HCT116 (cell line): Measurements from ENCODE around the gene ATG101. TPM values are rescaled to one million over a fixed set of nuclear protein-coding genes. Genes with fewer than 3 reads are reported as not detected.

ENCODE experiments used
- ATAC-seq: fragments of 200-7000 bp; cut with Tn5 transposase; 2 replicates; pipeline ENCODE4 v1.9.1; 2020; ENCODE audit warnings: mild to moderate bottlenecking, moderate library complexity
- BruUV-seq: library from RNA; stranded (reverse); fragments of 400-500 nt; replicated peaks from 2 replicates; lab custom pipeline; 2021; lab: Mats Ljungman, UMichigan
- CTCF ChIA-PET: fragments of 300-600 bp; sonication (Branson Sonifier 250); formaldehyde crosslinking; loops from one replicate; lab custom pipeline; 2021; ENCODE audit warnings: antibody characterized with exemption; lab: Charles Lee
- POLR2A ChIA-PET: fragments of 300-600, 350-600 bp; sonication (Branson Sonifier 250); formaldehyde crosslinking; loops from one replicate; lab custom pipeline; 2021; ENCODE audit warnings: antibody characterized with exemption; lab: Charles Lee
- RAD21 ChIA-PET, 2 experiments: fragments of 300-600 bp; sonication (Branson Sonifier 250); formaldehyde crosslinking; loops; one replicate each; lab custom pipeline; 2023; ENCODE audit warnings: low total read pairs in 2 of 2; ENCODE audit not compliant: uncharacterized antibody in 2 of 2, unreplicated experiment in 2 of 2, low non-redundant PET in 1 of 2; lab: Charles Lee
- DNase-seq: peaks from one replicate; pipeline ENCODE4 v3.0.0-alpha.2; 2010; ENCODE audit warnings: low read depth, low spot score
- H2AFZ ChIP-seq: fragments of 200-600 bp; shearing (Covaris generic), sonication (generic); 2 replicates; pipeline ENCODE4 v1.6.1; 2017; ENCODE audit warnings: low read depth, mixed run types, mixed read lengths, antibody characterized with exemption, low read length; ENCODE audit not compliant: poor library complexity, severe bottlenecking
- H3K27ac ChIP-seq: 2 replicates; pipeline ENCODE4 v1.5.1; 2012; ENCODE audit warnings: low read depth, low read length
- H3K27me3 ChIP-seq: fragments of 200-600 bp; sonication (generic); 2 replicates; pipeline ENCODE4 v1.6.1; 2016; ENCODE audit warnings: mixed run types, low read length, mixed read lengths; ENCODE audit not compliant: insufficient read depth
- H3K36me3 ChIP-seq, 2 experiments: fragments of 200-500 bp in 1 of 2; fragments of 200-600 bp in 1 of 2; sonication (Bioruptor generic) in 1 of 2; sonication (generic) in 1 of 2; 2 replicates each; pipeline versions ENCODE4 v1.5.1 to v1.6.1; 2014 to 2016; ENCODE audit warnings: low read length in 2 of 2, inconsistent platforms in 1 of 2, mixed read lengths in 1 of 2, mixed run types in 1 of 2; ENCODE audit not compliant: insufficient read depth in 2 of 2, control insufficient read depth in 1 of 2
- H3K4me1 ChIP-seq, 2 experiments: fragments of 200-600 bp in 1 of 2; sonication (generic) in 1 of 2; 2 replicates each; pipeline versions ENCODE4 v1.5.1 to v1.6.1; 2012 to 2017; ENCODE audit warnings: low read length in 2 of 2, inconsistent platforms in 1 of 2, mild to moderate bottlenecking in 1 of 2, mixed read lengths in 1 of 2, mixed run types in 1 of 2, moderate library complexity in 1 of 2; ENCODE audit not compliant: insufficient read depth in 2 of 2, control insufficient read depth in 1 of 2
- H3K4me2 ChIP-seq: fragments of 200-600 bp; sonication (generic); 2 replicates; pipeline ENCODE4 v1.6.1; 2017; ENCODE audit warnings: mixed run types, low read length, mixed read lengths
- H3K4me3 ChIP-seq, 2 experiments: fragments of 200-600 bp in 1 of 2; sonication (generic) in 1 of 2; replicated peaks in 1 of 2; 2 replicates each; pipeline ENCODE4 v1.5.1; 2011 to 2016; ENCODE audit warnings: low read length in 2 of 2, control low read depth in 1 of 2, low read depth in 1 of 2, mild to moderate bottlenecking in 1 of 2, mixed read lengths in 1 of 2, mixed run types in 1 of 2
- H3K79me2 ChIP-seq: fragments of 200-600 bp; sonication (generic); 2 replicates; pipeline ENCODE4 v1.6.1; 2017; ENCODE audit warnings: mild to moderate bottlenecking, mixed run types, low read length, moderate library complexity, mixed read lengths; ENCODE audit not compliant: insufficient read depth
- H3K9ac ChIP-seq: fragments of 200-600 bp; sonication (generic); 2 replicates; pipeline ENCODE4 v1.6.1; 2016; ENCODE audit warnings: low read length, mixed read lengths
- H3K9me2 ChIP-seq: fragments of 200-600 bp; sonication (generic), shearing (Covaris generic); 2 replicates; pipeline ENCODE4 v1.6.1; 2017; ENCODE audit warnings: mixed run types, mild to moderate bottlenecking, moderate library complexity; ENCODE audit not compliant: insufficient read depth
- H3K9me3 ChIP-seq, 2 experiments: fragments of 200-500 bp in 1 of 2; fragments of 200-600 bp in 1 of 2; sonication (Bioruptor generic) in 1 of 2; sonication (generic) in 1 of 2; 2 replicates each; pipeline ENCODE4 v1.6.1; 2014 to 2017; ENCODE audit warnings: low read length in 2 of 2, mixed read lengths in 2 of 2, inconsistent platforms in 1 of 2, low read depth in 1 of 2, mild to moderate bottlenecking in 1 of 2, mixed run types in 1 of 2, moderate library complexity in 1 of 2; ENCODE audit not compliant: control insufficient read depth in 1 of 2, insufficient read depth in 1 of 2
- H4K20me1 ChIP-seq: fragments of 200-600 bp; sonication (generic), shearing (Covaris generic); 2 replicates; pipeline ENCODE4 v1.6.1; 2017; ENCODE audit warnings: mixed run types, mild to moderate bottlenecking, moderate library complexity; ENCODE audit not compliant: insufficient read depth
- EZH2phosphoT487 ChIP-seq: fragments of 200-600 bp; IDR thresholded peaks from 2 replicates; pipeline ENCODE4 v1.6.1; 2018; ENCODE audit warnings: antibody characterized with exemption, borderline replicate concordance
- JUND ChIP-seq: IDR thresholded peaks from 2 replicates; pipeline ENCODE4 v1.6.1; 2012
- MAX ChIP-seq: IDR thresholded peaks from 2 replicates; pipeline ENCODE4 v1.6.1; 2012
- POLR2AphosphoS5 ChIP-seq: IDR thresholded peaks from 2 replicates; pipeline ENCODE4 v1.6.1; 2011; ENCODE audit warnings: mild to moderate bottlenecking, low read depth, low read length, moderate library complexity
- SP1 ChIP-seq: IDR thresholded peaks from 2 replicates; pipeline ENCODE4 v1.6.1; 2012; ENCODE audit warnings: low read depth
- TCF7L2 ChIP-seq: IDR thresholded peaks from 2 replicates; pipeline ENCODE4 v1.7.0; 2011; ENCODE audit warnings: borderline replicate concordance, inconsistent platforms; ENCODE audit not compliant: insufficient read depth, insufficient read length; ENCODE audit errors: extremely low read depth
- ZFX ChIP-seq: fragments of 450-650 bp; IDR thresholded peaks from 2 replicates; pipeline ENCODE4 v1.6.1; 2017
- ZNF274 ChIP-seq: fragments of 200-500 bp; sonication (Bioruptor generic); IDR thresholded peaks from 2 replicates; pipeline ENCODE4 v1.6.1; 2014; ENCODE audit warnings: mild to moderate bottlenecking, low read depth, low read length, inconsistent platforms
- intact Hi-C: fragments of 100-400 bp; cut with micrococcal nuclease; formaldehyde crosslinking; loops from 2 replicates; pipeline ENCODE4 v1.10.0; 2022
- total RNA-seq: library from RNA; stranded (reverse); gene quantifications from one replicate; pipeline ENCODE4 v1.2.1, GENCODE V29; 2021; ENCODE audit not compliant: unreplicated experiment
- TF ChIP-seq, protein P1 (sequence below): IDR thresholded peaks from 2 replicates; pipeline ENCODE4 v1.6.1; 2011; ENCODE audit warnings: mild to moderate bottlenecking, low read length, moderate library complexity; ENCODE audit not compliant: insufficient replicate concordance; ENCODE audit errors: extremely low read depth
- TF ChIP-seq, protein P2 (sequence below): IDR thresholded peaks from 2 replicates; pipeline ENCODE4 v1.6.1; 2012

Gene ATG101
- total RNA-seq, 1 experiment from 2014 or later = 49.2 TPM

GRCh38 chr12:52093346-52093745 lies 23.6 kb downstream of the ATG101 start (continued):
- TF ChIP-seq, protein P1, sequence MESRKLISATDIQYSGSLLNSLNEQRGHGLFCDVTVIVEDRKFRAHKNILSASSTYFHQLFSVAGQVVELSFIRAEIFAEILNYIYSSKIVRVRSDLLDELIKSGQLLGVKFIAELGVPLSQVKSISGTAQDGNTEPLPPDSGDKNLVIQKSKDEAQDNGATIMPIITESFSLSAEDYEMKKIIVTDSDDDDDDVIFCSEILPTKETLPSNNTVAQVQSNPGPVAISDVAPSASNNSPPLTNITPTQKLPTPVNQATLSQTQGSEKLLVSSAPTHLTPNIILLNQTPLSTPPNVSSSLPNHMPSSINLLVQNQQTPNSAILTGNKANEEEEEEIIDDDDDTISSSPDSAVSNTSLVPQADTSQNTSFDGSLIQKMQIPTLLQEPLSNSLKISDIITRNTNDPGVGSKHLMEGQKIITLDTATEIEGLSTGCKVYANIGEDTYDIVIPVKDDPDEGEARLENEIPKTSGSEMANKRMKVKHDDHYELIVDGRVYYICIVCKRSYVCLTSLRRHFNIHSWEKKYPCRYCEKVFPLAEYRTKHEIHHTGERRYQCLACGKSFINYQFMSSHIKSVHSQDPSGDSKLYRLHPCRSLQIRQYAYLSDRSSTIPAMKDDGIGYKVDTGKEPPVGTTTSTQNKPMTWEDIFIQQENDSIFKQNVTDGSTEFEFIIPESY = no peak

- no peaks in the 10 kb centered on the region for H3K9me2 ChIP-seq
- ATAC-seq (no peak), DNase-seq (no peak)
- H3K4me2 ChIP-seq = no peak overlapping the region
- no peaks in the 10 kb centered on the region for H3K36me3 ChIP-seq
- no peaks in the 10 kb centered on the region for H3K79me2 ChIP-seq
- no peak overlapping the region for H3K4me3 ChIP-seq
- intact Hi-C loops = no loop called here
- no TSS peak for BruUV-seq
- no peaks in the 10 kb centered on the region for H3K9me3 ChIP-seq
- TF ChIP-seq TCF7L2 (no peak), ZNF274 (no peak), ZFX (no peak), SP1 (no peak), POLR2AphosphoS5 (no peak), JUND (no peak), MAX (no peak), EZH2phosphoT487 (no peak)
- TF ChIP-seq, protein P2, sequence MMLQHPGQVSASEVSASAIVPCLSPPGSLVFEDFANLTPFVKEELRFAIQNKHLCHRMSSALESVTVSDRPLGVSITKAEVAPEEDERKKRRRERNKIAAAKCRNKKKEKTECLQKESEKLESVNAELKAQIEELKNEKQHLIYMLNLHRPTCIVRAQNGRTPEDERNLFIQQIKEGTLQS = no peak
- TF ChIP-seq, protein P1 = no peak
- CTCF ChIA-PET = no interaction called here
- H3K4me1 ChIP-seq = peaks cover 7 to 10% of the 10 kb centered on the region in 2 experiments
- H4K20me1 ChIP-seq = no peaks in the 10 kb centered on the region
- H3K9ac ChIP-seq = no peak overlapping the region
- RAD21 ChIA-PET = no interaction called here
- H2AFZ ChIP-seq = no peak overlapping the region
- POLR2A ChIA-PET = no interaction called here
- no peak overlapping the region for H3K27ac ChIP-seq
- peaks cover 8% of the 10 kb centered on the region for H3K27me3 ChIP-seq
Observed at GRCh38 chr12:52096332-52097044, 26.7 kb downstream of the ATG101 start.
